GM12878 (cell line): ENCODE results near the gene TGFBRAP1. TPM values are rescaled to one million over a fixed set of nuclear protein-coding genes. Genes with fewer than 3 reads are reported as not detected.

Experiments used
- ATAC-seq: fragments of 200-7000 bp; cut with Tn5 transposase; 3 replicates; pipeline ENCODE4 v1.9.1; 2020; ENCODE audit warnings: mild to moderate bottlenecking, moderate library complexity
- BruUV-seq: library from RNA; stranded (reverse); fragments of 400-500 nt; replicated peaks from 2 replicates; lab custom pipeline; 2021; lab: Mats Ljungman, UMichigan
- CTCF ChIA-PET: fragments of 300-600 bp; sonication (Branson Sonifier 250); formaldehyde crosslinking; extraction: SDS; loops from one replicate; lab custom pipeline; 2021; ENCODE audit warnings: inconsistent platforms; lab: Yijun Ruan, JAX
- POLR2A ChIA-PET: fragments of 350-600 bp; formaldehyde crosslinking; extraction: SDS; loops from one replicate; lab custom pipeline; 2021; ENCODE audit warnings: inconsistent platforms; lab: Charles Lee
- RAD21 ChIA-PET: fragments of 300-600 bp; sonication (Branson Sonifier 250); formaldehyde crosslinking; loops from one replicate; lab custom pipeline; 2023; ENCODE audit warnings: antibody characterized with exemption; ENCODE audit not compliant: unreplicated experiment; lab: Charles Lee
- SMC1A ChIA-PET: fragments of 300-600 bp; sonication (Branson Sonifier 250); formaldehyde crosslinking; loops from one replicate; lab custom pipeline; 2023; ENCODE audit not compliant: unreplicated experiment, uncharacterized antibody; lab: Charles Lee
- DNase-seq: peaks from one replicate; pipeline ENCODE4 v3.0.0-alpha.2; 2011; ENCODE audit warnings: low read depth, low spot score
- FAIRE-seq: peaks from 3 replicates; lab custom pipeline; 2011; peaks lifted over from hg19 to GRCh38; lab: Jason Lieb, UNC
- H2AFZ ChIP-seq: 2 replicates; pipeline ENCODE4 v1.6.0; 2011; ENCODE audit warnings: low read depth, low read length, control low read depth; ENCODE audit not compliant: control insufficient read depth
- H3K27ac ChIP-seq: 2 replicates; pipeline ENCODE4 v1.5.1; 2011; ENCODE audit warnings: control low read depth; ENCODE audit not compliant: control insufficient read depth, insufficient read depth
- H3K27me3 ChIP-seq, 2 experiments: replicated peaks in 1 of 2; 2 replicates each; pipeline versions ENCODE4 v1.6.0 to v1.6.1; 2011; ENCODE audit warnings: low read length in 1 of 2; ENCODE audit not compliant: control insufficient read depth in 2 of 2, insufficient read depth in 2 of 2
- H3K36me3 ChIP-seq, 2 experiments: 2 replicates each; pipeline ENCODE4 v1.5.1; 2011; ENCODE audit warnings: low read length in 1 of 2; ENCODE audit not compliant: control insufficient read depth in 2 of 2, insufficient read depth in 2 of 2
- H3K4me1 ChIP-seq: 2 replicates; pipeline ENCODE4 v1.6.1; 2011; ENCODE audit warnings: mild to moderate bottlenecking, low read length, moderate library complexity, mixed read lengths; ENCODE audit not compliant: control insufficient read depth, insufficient read depth
- H3K4me2 ChIP-seq: 2 replicates; pipeline ENCODE4 v1.6.0; 2011; ENCODE audit warnings: control low read depth; ENCODE audit not compliant: control insufficient read depth, insufficient read depth
- H3K4me3 ChIP-seq: fragments of 200-600 bp; sonication (generic); 2 replicates; pipeline ENCODE4 v1.5.1; 2016
- H3K79me2 ChIP-seq: 2 replicates; pipeline ENCODE4 v1.6.0; 2011; ENCODE audit warnings: low read length; ENCODE audit not compliant: control insufficient read depth, insufficient read depth
- H3K9ac ChIP-seq: 2 replicates; pipeline ENCODE4 v1.8.0; 2011; ENCODE audit warnings: low read length, control low read depth, mixed read lengths; ENCODE audit not compliant: control insufficient read depth, insufficient read depth
- H3K9me3 ChIP-seq: replicated peaks from 3 replicates; pipeline ENCODE4 v1.5.1; 2011; ENCODE audit warnings: mild to moderate bottlenecking, low read length; ENCODE audit not compliant: control insufficient read depth, insufficient read depth
- H4K20me1 ChIP-seq: 2 replicates; pipeline ENCODE4 v1.6.0; 2011; ENCODE audit not compliant: control insufficient read depth, insufficient read depth
- ATF7 ChIP-seq: fragments of 450-650 bp; IDR thresholded peaks from 2 replicates; pipeline ENCODE4 v1.6.1; 2016; ENCODE audit warnings: low read depth, mild to moderate bottlenecking
- CHD1 ChIP-seq: IDR thresholded peaks from 2 replicates; pipeline ENCODE4 v1.6.1; 2012; ENCODE audit warnings: low read depth, low read length, improper control_type of control experiment
- ETV6 ChIP-seq, 2 experiments: fragments of 450-650 bp in 1 of 2; IDR thresholded peaks in 1 of 2; conservative IDR thresholded peaks in 1 of 2; 2 replicates each; pipeline ENCODE4 v1.6.1; 2014; ENCODE audit warnings: antibody characterized with exemption in 1 of 2, borderline replicate concordance in 1 of 2, low read depth in 1 of 2, mild to moderate bottlenecking in 1 of 2, moderate library complexity in 1 of 2
- IRF3 ChIP-seq: fragments of 450-650 bp; IDR thresholded peaks from 2 replicates; pipeline ENCODE4 v1.6.1; 2014; ENCODE audit warnings: mild to moderate bottlenecking
- NFXL1 ChIP-seq: fragments of 450-650 bp; IDR thresholded peaks from 2 replicates; pipeline ENCODE4 v1.6.1; 2017; ENCODE audit warnings: antibody characterized with exemption, mild to moderate bottlenecking, borderline replicate concordance
- NR2C2 ChIP-seq: IDR thresholded peaks from 2 replicates; pipeline ENCODE4 v1.6.1; 2011; ENCODE audit warnings: borderline replicate concordance, low read depth; ENCODE audit not compliant: control insufficient read depth, insufficient read length
- NR2F1 ChIP-seq: fragments of 450-650 bp; conservative IDR thresholded peaks from 2 replicates; pipeline ENCODE4 v1.6.1; 2017; ENCODE audit warnings: mild to moderate bottlenecking
- PAX8 ChIP-seq: fragments of 450-650 bp; IDR thresholded peaks from 2 replicates; pipeline ENCODE4 v1.6.1; 2017; ENCODE audit warnings: mild to moderate bottlenecking, moderate library complexity
- RFX5 ChIP-seq: IDR thresholded peaks from 2 replicates; pipeline ENCODE4 v1.6.1; 2011; ENCODE audit warnings: low read depth, low read length, improper control_type of control experiment
- SREBF2 ChIP-seq: IDR thresholded peaks from 2 replicates; pipeline ENCODE4 v1.6.1; 2012; ENCODE audit warnings: mild to moderate bottlenecking, low read length
- SRF ChIP-seq, 2 experiments: IDR thresholded peaks; 2 replicates each; pipeline ENCODE4 v1.6.1; 2011; ENCODE audit warnings: low read depth in 2 of 2, low read length in 2 of 2, mild to moderate bottlenecking in 1 of 2, moderate library complexity in 1 of 2
- STAT3 ChIP-seq: IDR thresholded peaks from 2 replicates; pipeline ENCODE4 v1.6.1; 2011; ENCODE audit warnings: low read depth, low read length, improper control_type of control experiment
- WRNIP1 ChIP-seq: IDR thresholded peaks from 2 replicates; pipeline ENCODE4 v1.6.1; 2011; ENCODE audit warnings: low read depth, low read length, improper control_type of control experiment, borderline replicate concordance
- ZBTB11 ChIP-seq: fragments of 450-650 bp; formaldehyde crosslinking; IDR thresholded peaks from 2 replicates; pipeline ENCODE4 v1.5.0; 2022; ENCODE audit warnings: mild to moderate bottlenecking, missing genetic modification characterization
- ZBTB33 ChIP-seq: fragments of 450-650 bp; IDR thresholded peaks from 2 replicates; pipeline ENCODE4 v1.6.1; 2017; ENCODE audit warnings: mild to moderate bottlenecking
- WGBS: methylation state at CpG from one replicate; pipeline ENCODE4 v1.1.6; 2016; ENCODE audit warnings: low lambda C conversion rate; ENCODE audit not compliant: insufficient replicate concordance, insufficient coverage; ENCODE audit errors: missing lambda C conversion rate; 5-methylcytosine and 5-hydroxymethylcytosine counted together
- in situ Hi-C: fragments of 300-500 bp; cut with MboI; formaldehyde crosslinking; loops from 9 replicates; pipeline ENCODE4 v1.14.3; 2018; ENCODE audit warnings: mixed read lengths
- intact Hi-C: fragments of 100-400 bp; cut with micrococcal nuclease; formaldehyde crosslinking; loops from one replicate; pipeline ENCODE4 v1.14.2; 2022; ENCODE audit not compliant: unreplicated experiment
- polyA plus RNA-seq, 11 experiments: library from polyadenylated mRNA; depleted of rRNA in 4 of 11; unstranded in 6 of 11; stranded (reverse) in 5 of 11; fragments of >200 nt; fragmentation: Nextera tagmentation in 4 of 11; fragmentation: Illumina TruSeq in 1 of 11; extraction: Ambion mirVana in 4 of 11; extraction: Trizol in 1 of 11; gene quantifications; 1 replicate in 1 of 11; 2 replicates in 10 of 11; pipeline versions ENCODE4 v1.2.1 to v1.2.3, GENCODE V29; 2011 to 2016; ENCODE audit warnings: inconsistent platforms in 2 of 11, missing spikeins in 2 of 11, low read depth in 1 of 11
- total RNA-seq, 4 experiments: library from RNA; depleted of rRNA in 3 of 4; stranded (reverse); fragments of >200 nt in 3 of 4; fragmentation: Illumina TruSeq in 1 of 4; extraction: Trizol in 1 of 4; gene quantifications; 2 replicates each; pipeline versions ENCODE4 v1.2.1 to v1.2.3, GENCODE V29; 2013 to 2021

TGFBRAP1 gene
- total and polyA plus RNA-seq, 10 of the 15 experiments (the other 5 are each of a cell fraction or from before 2014, with no cell fraction given) = 7.9 to 37.4 (median 23.7) TPM

- TF ChIP-seq IRF3 (no peak), SRF (IDR thresholded peaks at IDR 0.05; ENCODE audit: low read depth in 2 of 2, low read length in 2 of 2) (no peak), WRNIP1 (no peak)
Observed at GRCh38 chr2:105364436-105365139, 35.1 kb upstream of the TGFBRAP1 start (continued).

- H3K9me3 ChIP-seq = no peaks in the 10 kb centered on the region
- no peak for FAIRE-seq
- 49% methylated on average over 15 of the region's 15 CpGs for WGBS
- intact Hi-C loops (no loop called here), in situ Hi-C loops (no loop called here)
- H3K4me3 ChIP-seq = no peak overlapping the region
- ChIA-PET POLR2A (no interaction called here), CTCF (no interaction called here), RAD21 (interaction anchor here (1.0 kb wide), 1 partner anchor 18 kb away, joined by 3 read pairs; no protein-coding TSS in a partner anchor), SMC1A (interaction anchor here (1.6 kb wide), 1 partner anchor 17 kb away, joined by 3 read pairs; no protein-coding TSS in a partner anchor)
- H3K4me1 ChIP-seq = no peaks in the 10 kb centered on the region
- ATAC-seq = no peak
- BruUV-seq = no TSS peak
- no peak overlapping the region for H3K4me2 ChIP-seq
- no peak overlapping the region for H2AFZ ChIP-seq
- no peak for DNase-seq
- H3K9ac ChIP-seq = no peak overlapping the region
- no peaks in the 10 kb centered on the region for H3K27me3 ChIP-seq
- no peak overlapping the region for H3K27ac ChIP-seq
- peaks cover 0 to 6% of the 10 kb centered on the region in 2 experiments; a peak in 1 of 4 replicates for H3K36me3 ChIP-seq
- H4K20me1 ChIP-seq = no peaks in the 10 kb centered on the region
- H3K79me2 ChIP-seq = no peaks in the 10 kb centered on the region
- TF ChIP-seq SREBF2 (no peak), ZBTB33 (no peak), ATF7 (no peak), CHD1 (no peak), NR2F1 (no peak), PAX8 (no peak), ETV6 (conservative IDR thresholded peaks at IDR 0.05 in 1 of 2, IDR thresholded peaks at IDR 0.05 in 1 of 2; ENCODE audit: borderline replicate concordance in 1 of 2, low read depth in 1 of 2) (no peak), STAT3 (no peak), RFX5 (no peak), ZBTB11 (CRISPR knock-in tag) (no peak), NR2C2 (no peak), NFXL1 (no peak)
Observed at GRCh38 chr2:105362862-105363591, 33.5 kb upstream of the TGFBRAP1 start.
